Measurements from ENCODE around the gene SIM2.

SIM2 gene

DNA sequence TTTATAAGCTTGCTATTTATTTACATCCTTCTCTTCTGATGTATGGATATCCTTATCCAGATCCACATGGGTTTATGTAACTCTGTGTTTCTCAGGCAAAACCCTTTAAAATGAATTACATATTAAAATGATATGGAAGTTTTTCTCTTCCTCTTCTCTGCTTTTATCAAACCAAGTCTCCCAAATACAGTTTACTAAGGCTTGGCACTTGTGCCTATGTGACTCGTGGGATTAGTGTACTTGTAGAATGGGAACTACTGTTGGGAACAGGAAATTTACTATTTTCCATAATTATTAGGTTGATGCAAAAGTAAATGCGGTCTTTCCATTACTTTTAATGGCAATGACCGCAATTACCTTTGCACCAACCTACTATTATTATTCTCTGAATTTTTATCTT lies 14.8 kb downstream of the SIM2 start:
- DNase-seq (ENCODE audit: low read depth in 1 of 2, low spot score in 1 of 2), result no peak

DNA sequence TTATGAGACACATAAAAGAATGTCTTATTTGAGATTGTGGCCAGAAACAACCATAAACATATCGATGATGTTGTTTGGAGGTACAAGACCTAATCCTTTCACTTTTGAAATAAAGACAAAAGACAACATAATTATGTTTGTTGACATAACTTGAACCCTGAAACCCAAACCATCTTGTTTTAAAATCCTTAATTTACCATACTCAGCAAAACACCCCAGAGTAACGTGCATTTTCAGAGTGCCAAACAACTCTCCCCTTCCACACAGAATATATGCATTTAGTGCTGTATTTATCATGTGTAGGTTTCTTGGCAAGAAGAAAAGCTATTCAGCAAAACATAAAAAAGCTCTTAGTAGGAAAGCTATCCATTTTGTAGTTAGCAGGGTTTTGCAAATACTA lies 17.5 kb downstream of the SIM2 start:
- DNase-seq (ENCODE audit: low read depth in 1 of 2, low spot score in 1 of 2), result no peak

DNA sequence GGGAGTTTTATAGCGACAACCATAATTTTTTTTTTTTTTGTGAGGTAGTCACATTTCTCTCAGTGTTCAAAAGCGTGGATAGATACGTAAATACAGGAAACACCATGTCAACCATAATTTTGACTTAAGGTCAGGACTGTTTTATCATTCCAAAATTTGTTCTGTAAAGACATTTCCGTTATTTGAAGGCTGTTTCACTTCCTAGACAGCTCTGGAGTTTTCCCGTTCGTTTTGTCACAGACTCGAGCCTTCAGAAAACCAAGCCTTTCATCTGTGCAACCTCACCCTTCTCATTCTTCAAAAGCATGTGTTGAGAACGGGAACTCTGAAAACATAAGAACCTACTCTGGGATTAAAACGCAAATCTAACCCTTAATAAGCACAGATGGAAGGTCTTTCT lies 17.9 kb downstream of the SIM2 start:
- no peak for DNase-seq (ENCODE audit: low read depth in 1 of 2, low spot score in 1 of 2)

DNA sequence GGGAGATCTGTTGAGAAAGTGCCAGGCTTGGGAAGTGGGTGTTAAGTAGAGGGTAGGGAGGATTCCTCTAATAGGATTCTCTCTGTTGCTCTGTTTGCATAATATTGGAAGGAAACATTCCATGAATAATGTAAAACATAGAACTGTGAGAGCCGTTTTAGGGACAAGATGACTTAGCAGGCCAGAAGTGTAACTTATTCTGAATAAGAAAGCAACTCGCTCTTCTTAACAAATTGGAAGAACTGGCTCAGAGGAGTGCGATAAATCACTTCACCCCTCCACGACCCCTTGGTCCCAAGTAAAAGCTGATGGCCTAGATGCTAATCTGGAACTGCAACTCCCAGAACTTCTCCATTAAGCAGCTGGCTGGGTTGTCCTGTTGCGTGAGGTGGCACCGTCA lies 19.1 kb downstream of the SIM2 start:
- DNase-seq (ENCODE audit: low read depth in 1 of 2, low spot score in 1 of 2), result no peak

DNA sequence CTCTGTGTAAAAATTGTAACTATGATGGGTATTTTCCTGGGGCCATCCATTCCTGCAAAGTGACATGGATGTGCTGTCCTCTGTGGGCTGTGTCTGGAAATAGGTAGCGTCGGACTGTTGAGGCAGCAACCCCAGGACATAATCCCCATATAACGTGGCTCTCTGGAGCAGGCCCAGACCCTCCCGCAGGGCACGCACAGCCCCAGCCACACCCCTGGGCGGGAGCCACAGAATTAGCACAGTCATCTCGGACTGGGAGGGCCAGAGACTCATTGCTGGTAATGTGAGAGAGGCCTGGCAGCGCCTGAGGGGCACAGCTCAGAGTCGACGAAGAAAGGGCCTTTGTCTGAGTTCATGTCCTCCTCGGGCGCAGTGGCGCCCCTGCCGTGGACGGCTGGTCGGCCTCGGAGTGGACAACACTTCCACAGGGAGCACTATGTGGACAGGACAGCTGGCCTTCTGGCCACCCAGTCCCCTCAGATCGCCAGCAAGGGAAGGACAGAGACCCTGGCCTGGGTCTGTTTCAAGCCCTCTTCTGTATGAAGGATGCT lies 20.1 kb downstream of the SIM2 start:
- no peak for DNase-seq (ENCODE audit: low read depth in 1 of 2, low spot score in 1 of 2)

DNA sequence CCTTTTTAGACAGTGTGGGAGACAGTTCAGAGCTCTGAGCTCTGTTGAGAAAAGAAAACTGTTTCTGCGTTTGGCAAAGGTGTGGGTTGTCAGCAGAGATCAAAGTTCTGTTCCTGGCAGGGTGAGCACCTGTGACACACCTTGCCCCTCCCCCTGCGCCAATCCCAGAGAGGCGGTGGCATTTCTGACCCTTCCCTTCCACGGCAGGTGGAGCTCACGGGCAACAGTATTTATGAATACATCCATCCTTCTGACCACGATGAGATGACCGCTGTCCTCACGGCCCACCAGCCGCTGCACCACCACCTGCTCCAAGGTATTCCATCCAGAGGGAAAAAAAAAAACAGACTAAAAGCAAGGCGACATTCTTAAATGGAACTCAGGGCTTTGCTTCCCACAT lies 20.7 kb downstream of the SIM2 start:
- DNase-seq (ENCODE audit: low read depth in 1 of 2, low spot score in 1 of 2), result no peak

DNA sequence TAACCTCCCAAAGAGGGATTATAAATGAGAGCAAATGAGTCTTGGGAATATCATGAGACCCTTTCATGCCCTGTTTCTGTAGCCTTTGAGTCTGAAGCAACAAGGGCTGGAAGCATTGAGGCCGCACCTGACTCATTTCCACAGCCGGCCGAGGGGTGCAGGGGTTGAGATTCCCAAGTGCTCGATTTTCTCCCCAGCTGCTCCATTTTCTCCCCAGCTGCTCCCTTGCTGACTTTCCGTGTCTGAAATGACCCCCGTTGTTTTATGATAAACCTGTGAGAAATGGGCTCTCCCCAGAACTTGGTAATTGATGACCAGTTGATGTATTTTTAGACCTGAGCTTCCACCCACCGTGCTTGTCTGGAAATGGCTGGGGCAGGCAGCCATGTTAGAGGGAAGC lies 22.9 kb downstream of the SIM2 start:
- DNase-seq (ENCODE audit: low read depth in 1 of 2, low spot score in 1 of 2), result no peak

DNA sequence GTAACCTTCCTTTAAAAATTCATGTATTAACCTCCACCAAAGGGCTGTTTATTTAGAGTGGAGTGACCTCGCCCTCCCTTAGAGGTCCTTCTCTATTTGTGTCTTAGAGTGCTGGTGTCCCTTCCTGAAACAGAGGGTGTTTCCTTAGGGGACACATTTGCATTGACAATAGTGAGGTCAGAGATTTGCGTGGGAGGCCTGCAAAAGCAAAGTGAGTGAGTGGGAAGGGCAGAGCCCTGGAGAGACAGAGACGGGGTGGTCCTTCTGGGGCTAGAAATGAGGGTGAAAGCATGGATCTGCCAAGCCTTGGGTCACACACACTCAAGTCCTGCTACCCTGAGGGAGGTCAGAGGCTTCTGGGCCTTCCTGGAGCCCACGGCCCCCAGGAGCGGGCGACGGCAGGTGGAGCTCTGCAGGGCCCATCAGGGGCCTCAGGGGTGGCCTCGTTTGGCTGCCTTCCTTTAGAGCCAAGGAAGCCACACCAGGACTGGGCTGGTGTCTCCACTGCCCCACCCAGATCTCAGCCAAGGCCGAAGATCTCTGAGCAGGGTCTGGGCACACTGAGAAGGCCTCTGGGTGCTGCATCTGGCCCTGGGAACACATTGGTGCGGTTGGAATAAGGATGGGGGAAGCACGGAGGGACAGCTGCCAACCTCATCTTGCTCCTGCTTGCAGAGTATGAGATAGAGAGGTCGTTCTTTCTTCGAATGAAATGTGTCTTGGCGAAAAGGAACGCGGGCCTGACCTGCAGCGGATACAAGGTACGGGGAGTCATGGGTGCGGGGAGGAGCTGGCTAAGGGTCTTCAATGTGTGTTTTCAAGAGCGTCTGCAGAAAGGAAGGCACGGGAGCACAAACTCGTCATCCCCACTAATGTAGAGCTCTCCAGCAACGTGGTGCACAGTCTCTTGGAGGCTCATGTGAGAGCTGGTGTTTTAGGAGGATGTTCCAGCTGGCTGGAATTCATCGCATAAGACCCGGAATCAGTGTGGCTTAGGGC lies 23.8 kb downstream of the SIM2 start:
- no peak for DNase-seq (ENCODE audit: low read depth in 1 of 2, low spot score in 1 of 2)

DNA sequence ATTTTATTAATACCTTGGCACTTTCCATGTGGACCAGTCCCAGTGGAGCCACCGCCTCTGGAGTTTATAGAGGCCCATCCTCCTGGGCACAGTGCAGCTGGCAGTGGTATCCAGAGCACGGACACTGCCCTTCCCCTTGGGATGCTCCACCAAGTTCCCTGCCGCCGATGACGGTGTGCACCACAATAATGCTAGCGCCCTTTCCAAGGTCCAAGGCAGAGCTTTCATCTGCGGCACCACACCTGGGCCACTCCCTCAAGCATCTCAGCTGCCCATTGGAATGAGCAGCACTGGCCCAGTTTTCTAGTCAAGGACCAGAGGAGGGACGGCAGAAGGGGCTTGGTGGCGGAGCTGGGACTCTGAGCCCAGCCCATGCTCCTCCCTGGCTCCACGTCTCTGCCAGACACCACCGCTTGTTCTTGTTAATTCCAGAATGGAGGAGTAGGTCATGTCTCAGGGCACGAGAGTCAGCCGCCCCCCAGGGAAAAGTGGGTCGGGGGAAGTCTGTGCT lies 24.5 kb downstream of the SIM2 start:
- no peak for DNase-seq (ENCODE audit: low read depth in 1 of 2, low spot score in 1 of 2)

DNA sequence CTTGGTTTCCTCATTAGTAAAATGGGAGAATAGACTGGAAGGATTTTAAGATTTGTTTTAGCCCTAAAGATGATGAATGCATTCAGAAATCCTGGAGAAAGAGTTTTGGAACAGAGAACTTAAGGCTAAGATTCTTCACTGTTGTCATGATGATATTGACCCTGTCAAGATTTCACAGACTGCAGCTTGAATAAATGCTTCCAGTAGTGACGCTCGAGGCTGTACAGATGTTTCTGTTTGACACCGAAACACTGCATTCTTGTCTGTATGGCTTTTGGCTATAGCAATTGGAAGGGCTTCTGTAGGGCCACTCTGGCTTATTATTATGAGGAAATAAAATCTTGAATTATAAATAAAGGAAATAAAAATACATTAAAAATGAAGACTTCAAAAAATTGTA lies 25.7 kb downstream of the SIM2 start:
- DNase-seq (ENCODE audit: low read depth in 1 of 2, low spot score in 1 of 2), result no peak

DNA sequence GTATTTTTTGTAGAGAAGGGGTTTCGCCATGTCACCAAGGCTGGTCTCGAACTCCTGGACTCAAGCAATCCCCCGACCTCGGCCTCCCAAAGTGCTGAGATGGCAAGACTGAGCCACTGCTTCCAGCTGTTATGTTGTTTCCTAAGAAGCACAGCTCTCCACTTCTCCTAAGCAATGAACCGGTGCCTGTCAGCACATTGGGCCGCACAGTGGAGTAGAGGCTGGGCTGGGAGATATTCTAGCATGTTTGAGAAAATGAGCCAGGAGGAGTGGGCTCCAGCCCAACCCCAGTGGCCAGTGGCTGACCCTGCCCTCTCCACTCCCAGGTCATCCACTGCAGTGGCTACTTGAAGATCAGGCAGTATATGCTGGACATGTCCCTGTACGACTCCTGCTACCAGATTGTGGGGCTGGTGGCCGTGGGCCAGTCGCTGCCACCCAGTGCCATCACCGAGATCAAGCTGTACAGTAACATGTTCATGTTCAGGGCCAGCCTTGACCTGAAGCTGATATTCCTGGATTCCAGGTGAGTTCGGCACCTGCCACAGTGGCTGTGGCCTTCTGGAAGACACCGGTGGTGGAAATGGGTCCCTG lies 27.0 kb downstream of the SIM2 start:
- no peak for DNase-seq (ENCODE audit: low read depth in 1 of 2, low spot score in 1 of 2)

DNA sequence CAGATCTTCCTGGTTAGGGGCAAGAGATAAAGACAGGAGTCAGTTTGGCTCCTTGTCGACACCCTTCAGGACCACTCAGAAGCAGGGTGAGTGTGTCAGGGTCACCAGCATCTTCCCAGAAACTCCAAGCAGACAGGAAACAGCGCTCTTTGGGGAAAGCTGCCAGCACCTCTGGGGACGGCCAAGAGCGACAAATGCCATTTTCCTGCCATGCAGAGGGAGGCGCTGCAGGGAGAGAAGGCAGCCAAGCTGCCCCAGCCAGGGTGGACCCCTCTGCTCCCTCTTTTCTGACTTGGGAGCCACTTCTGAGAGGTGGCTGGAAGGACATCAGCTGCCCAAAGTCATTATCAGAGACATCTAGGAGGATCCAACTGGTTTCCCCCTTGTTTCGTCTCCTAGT lies 29.0 kb downstream of the SIM2 start:
- no peak for DNase-seq (ENCODE audit: low read depth in 1 of 2, low spot score in 1 of 2)

DNA sequence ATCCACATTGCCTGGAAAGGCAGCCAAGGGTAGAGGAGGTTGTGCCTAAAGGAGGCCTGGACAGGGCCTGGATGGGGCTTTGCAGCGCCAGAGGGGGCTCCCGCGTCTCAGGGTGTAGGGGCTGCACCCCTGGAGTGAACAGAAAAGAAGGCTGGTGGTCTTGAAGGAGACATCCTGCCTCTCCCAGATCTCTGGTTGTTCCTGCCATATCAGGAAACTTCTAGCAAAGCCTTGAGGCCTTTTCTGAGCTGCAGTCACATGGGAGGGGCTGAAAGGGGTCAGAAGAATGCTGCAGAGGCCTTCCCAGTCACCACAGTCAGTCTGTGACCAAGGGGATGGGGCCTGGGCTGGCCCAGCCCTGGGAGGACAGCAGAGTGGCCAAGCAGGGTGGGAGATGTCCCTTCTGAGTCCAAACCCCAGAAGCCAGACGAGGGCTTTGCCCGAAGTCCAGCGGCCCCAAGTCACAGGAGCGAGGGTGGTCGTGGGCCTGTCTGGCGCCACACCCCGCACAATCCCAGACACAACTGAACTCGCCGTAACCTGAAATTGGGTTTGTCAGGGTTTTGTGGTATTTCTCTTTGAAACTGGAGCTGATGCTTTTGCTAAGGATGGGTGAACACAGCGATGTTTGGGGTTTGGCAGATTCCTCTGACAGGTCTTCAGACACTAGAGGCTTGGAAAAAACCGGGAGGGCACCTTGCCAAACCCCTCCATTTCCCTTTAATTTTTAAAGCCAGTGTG lies 29.6 kb downstream of the SIM2 start:
- no peak for DNase-seq (ENCODE audit: low read depth in 1 of 2, low spot score in 1 of 2)

DNA sequence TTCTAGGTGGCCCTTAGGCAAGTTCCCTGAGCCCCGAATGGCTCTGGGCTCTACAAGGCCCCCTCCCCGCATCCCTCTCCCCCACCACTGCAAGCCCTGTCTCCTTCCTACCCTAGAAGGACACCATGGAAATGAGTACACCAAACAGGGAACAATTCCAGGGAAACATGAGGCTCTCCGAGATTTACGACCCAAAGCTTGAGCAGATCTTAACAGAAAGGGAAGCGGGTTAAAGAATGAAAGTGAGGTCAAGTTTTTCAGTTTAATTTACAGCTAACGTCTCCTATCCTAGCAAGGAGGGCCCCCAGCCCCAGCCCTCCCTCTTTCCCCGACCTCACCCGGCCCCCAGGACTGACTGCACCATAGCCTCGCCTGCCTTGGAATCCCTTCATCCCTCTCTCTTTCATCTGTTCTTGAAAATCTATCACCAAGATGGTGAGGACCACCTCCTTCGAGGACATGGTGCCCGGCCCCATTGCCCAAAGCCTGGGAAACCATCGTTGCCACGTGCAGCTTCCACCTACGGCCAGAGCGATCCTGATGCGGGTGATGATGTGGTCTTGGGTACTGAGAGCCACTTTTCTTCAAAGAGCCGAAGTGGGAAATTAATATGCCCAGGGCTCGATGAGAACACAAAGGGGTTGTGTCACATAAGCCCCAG lies 30.5 kb downstream of the SIM2 start:
- DNase-seq (ENCODE audit: low read depth in 1 of 2, low spot score in 1 of 2), result no peak

DNA sequence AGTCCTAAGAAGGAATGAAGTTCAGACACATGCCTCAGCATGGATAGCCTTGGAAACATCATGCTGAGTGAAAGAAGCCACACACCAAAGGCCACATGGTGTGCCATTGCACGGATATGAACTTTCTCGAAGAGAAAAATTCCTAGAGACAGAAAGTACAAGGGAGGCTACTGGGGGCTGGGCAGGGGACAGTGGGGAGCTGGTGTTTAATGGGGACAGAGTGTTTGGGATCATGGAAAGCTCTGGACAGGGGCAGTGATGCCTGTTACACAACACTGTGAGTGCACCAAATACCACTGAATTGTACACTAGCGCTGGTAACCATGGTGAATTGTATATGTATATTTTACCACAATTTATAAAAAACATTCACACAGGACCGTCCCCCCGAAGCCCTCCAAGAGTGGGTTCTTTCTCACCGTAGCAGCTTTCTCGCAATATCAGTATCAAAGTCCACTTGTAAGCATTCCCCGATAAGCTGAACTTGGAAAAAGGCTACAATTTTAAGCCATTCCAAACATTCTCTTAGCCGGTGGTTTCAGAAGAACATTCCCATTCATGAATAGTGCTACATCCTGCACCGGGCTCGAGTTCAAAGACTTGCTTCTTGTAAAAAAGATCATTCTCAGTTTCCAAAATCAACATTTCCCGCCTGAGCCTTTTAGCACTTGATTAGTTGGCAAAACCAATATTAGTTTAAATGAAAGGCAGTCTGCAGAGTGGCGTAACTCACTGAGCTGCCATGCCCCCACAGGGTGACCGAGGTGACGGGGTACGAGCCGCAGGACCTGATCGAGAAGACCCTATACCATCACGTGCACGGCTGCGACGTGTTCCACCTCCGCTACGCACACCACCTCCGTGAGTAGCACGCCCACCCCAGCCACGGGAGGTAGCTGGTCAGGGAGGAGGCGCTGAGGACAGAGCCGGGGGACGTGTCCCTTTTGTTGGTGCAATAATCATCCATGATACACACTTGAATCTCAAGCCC lies 31.7 kb downstream of the SIM2 start:
- no peak for DNase-seq (ENCODE audit: low read depth in 1 of 2, low spot score in 1 of 2)

DNA sequence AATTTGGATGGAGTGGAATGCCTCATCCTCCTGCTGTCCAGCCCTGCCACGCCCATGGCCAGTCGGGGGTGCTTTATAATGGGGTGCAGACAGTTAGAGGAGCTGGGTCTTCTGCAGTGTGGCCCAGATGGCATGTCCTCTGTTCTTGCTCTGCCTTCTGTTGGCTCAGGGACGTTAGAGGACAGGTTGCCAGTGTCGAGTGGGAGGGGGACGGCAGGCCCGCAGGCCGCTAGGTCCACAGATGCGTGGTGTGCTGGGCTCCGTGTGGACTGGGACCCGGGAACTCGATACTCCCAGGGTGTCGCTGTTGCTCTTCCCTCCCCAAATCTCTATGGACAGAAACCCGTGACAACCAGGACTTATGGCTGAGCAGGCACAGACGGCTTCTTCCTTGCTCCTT lies 33.3 kb downstream of the SIM2 start:
- no peak for DNase-seq (ENCODE audit: low read depth in 1 of 2, low spot score in 1 of 2)

DNA sequence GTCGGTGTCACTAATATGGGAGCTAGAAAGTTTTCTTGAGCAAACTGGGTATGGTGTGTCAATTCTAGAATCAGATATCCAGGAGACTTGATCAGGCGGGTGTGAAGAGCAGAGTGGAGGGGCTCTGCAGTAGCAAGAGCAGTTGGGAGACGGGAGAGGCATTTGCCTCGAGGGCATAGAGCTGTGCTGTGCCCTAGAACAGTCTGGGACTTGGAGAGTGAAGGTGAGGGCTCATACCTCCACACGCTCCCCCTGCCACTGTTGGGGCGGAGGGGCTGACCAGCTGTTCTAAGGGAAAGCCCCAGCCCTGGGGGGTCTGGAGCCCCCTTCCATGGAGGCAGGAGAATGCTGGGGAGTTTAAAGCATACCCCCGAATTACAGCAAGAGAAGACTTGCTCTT lies 33.8 kb downstream of the SIM2 start:
- no peak for DNase-seq (ENCODE audit: low read depth in 1 of 2, low spot score in 1 of 2)

DNA sequence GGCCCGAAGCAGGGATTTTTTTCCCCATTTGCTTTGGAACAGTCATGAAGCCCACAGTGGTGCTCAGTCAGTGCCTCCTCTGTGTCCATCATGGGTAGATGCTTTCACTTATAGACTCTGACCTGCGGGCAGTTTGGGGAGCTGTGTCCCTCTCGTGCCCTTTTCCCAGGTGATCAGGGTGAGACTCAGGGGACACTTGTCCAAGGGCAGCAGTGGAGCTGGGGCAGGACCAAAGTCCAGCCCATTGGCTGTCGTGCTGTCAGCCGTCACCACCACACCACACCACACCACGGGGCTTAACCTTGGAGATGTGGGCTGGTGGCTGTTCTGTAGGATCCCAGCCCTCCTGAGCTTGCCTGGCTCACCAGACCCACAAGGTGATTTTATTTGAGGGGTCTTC lies 34.9 kb downstream of the SIM2 start:
- DNase-seq (ENCODE audit: low read depth in 1 of 2, low spot score in 1 of 2), result no peak

DNA sequence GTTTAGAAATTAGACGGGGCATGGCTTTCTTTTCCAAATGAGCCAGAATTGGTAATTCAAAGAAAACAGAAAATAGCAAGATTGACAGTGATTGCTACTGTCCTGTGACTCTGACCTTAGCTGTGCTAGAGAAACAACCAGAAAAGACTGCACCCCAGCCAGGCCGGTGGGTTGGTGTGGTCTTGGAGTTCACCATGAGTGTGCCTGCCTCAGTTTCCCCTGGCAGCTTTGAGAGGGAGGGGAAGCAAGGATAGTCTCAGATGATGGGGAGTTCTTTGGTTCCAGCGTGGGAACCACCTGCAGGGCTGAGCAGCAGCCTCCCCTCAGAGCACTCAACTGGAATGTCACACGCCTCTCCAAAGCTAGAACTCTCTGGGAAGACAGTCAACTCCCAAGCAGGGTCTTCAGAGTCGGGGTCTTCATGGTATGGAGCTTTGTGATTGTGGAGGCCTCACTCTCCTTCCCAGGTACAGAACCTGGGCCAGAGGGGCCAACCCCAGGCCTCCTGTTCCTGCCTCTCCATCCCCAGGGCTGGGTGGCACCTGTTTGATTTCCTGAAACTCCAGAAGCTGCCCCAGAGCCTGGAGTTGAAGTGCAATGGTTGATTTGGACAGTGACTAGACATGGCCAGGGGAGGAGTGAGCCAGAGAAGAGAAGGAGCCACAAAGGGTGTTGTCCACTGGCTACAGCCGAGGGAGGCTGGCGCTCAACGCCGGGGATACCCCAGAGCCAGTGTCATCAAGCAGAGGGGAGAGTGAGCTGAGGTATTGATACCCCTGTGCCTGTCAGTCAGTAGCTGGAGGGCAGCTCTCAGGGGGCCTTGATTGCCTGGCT lies 35.7 kb downstream of the SIM2 start:
- DNase-seq (ENCODE audit: low read depth in 1 of 2, low spot score in 1 of 2), result no peak

Data from stimulated activated CD4-positive, alpha-beta T cell treated with anti-CD3 and anti-CD28 coated beads, Interleukin-15, amount 100 ng/mL, for 1 hour (primary cell).